MM.1S (cell line): ENCODE measurements around the gene RHBDD1.
A peak's percentile ranks its signal among the peaks of the same experiment; 100 is the strongest.

Experiments used
- EZH2phosphoT487 ChIP-seq: fragments of 300-600 bp; sonication (generic); IDR thresholded peaks from 2 replicates; pipeline ENCODE4 v1.6.1; 2018; ENCODE audit warnings: antibody characterized with exemption, low read length
- TF ChIP-seq, protein P1 (sequence below): fragments of 300-600 bp; sonication (generic); IDR thresholded peaks from 2 replicates; pipeline ENCODE4 v1.5.1; 2016; ENCODE audit warnings: antibody characterized with exemption, low read length, mixed read lengths

DNA sequence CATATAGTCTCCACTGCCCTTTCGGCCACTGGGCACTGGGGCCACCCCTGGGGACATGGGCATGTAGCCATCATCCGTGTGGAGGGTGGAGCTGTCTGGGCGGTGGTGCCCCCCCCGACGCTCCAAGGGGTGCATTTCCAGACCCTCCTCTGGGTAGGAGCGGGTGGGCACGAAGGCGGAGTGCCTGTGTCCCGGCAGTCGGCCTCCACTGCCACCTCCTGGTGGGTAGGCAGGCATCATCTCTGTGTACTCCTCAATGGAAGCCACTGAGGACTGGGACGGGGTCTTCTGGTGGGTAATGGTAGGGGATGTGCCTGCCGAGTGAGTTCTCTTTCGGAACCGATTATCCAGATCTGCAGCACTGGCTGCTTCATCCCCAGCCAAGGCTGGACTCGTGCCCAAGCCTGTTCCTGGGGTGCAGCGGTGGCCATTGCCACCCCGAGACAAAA lies 39.0 kb upstream of the RHBDD1 start:
- TF ChIP-seq, protein P1, sequence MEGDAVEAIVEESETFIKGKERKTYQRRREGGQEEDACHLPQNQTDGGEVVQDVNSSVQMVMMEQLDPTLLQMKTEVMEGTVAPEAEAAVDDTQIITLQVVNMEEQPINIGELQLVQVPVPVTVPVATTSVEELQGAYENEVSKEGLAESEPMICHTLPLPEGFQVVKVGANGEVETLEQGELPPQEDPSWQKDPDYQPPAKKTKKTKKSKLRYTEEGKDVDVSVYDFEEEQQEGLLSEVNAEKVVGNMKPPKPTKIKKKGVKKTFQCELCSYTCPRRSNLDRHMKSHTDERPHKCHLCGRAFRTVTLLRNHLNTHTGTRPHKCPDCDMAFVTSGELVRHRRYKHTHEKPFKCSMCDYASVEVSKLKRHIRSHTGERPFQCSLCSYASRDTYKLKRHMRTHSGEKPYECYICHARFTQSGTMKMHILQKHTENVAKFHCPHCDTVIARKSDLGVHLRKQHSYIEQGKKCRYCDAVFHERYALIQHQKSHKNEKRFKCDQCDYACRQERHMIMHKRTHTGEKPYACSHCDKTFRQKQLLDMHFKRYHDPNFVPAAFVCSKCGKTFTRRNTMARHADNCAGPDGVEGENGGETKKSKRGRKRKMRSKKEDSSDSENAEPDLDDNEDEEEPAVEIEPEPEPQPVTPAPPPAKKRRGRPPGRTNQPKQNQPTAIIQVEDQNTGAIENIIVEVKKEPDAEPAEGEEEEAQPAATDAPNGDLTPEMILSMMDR = peak; percentile 34
- TF ChIP-seq EZH2phosphoT487 = no peak
